Hindlimb muscle (tissue), 1 donor: ENCODE results near the gene CYP3A7. TPM values are rescaled to one million over a fixed set of nuclear protein-coding genes. Genes with fewer than 3 reads are reported as not detected.
A peak's percentile ranks its signal among the peaks of the same experiment; 100 is the strongest.
"Not testable (repeated sequence)": the region's sequence is repeated elsewhere in the genome, so short reads cannot be mapped to it uniquely, and the experiment has no call there.

Experiments
- DNase-seq: peaks from one replicate; pipeline ENCODE4 v3.0.0-alpha.2; 2013
- polyA plus RNA-seq: library from polyadenylated mRNA; unstranded; fragments of 120-200 nt; gene quantifications from one replicate; pipeline ENCODE4 v1.2.1, GENCODE V29; 2013; ENCODE audit not compliant: insufficient read length

CYP3A7 gene
- polyA plus RNA-seq, 1 donor, result not detected

- no peak for DNase-seq
These were observed 35.0 kb downstream of the CYP3A7 start for GRCh38 chr7:99699946-99700345.

DNA sequence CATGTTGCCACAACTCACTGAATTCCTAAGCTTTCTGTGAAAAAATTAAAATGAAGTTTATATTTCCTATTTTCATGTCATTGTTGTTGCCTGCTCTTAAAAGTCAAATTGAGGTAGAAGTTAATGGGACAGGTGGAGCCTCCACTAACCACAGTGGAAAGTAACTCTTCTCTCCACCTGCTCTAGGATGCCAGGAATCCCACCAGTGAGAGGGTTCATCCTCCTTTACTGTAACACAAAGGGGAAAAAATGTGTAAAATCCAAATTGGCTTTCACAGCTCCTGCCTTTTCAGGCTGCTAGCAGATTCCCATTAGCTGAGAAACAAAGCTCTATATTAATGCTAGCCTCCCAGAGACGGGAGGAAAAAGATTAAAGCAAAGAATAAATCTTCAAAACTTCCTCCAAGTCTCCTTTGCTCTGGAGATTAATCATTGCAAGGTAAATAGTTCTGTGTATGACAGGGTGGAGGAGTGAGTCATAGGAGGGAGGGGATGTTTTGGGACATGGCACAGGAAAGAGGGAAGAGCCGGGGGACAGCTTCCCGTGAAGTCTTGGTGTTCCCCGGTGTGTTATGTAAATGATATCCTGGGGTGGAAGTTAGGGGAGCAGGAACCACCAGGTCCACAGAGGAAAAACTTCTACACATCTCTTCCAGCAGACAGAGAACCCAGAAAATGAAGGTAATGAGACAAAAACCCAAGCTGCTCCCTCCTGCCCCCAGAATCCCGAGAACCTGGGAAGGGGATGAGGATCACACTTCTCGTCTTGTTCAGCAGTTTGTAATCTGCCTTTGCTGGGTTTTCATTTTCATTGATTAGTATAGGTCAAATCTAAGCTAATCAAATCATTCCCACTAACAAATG is 35.9 kb downstream of the CYP3A7 start:
- not testable (repeated sequence) for DNase-seq

- DNase-seq, result no peak
These were observed 40.1 kb downstream of the CYP3A7 start for GRCh38 chr7:99694912-99695304.

- DNase-seq, result no peak
These were observed 40.6 kb downstream of the CYP3A7 start for GRCh38 chr7:99694201-99694911.

- DNase-seq, result no peak
These were observed 41.4 kb downstream of the CYP3A7 start for GRCh38 chr7:99693427-99694200.

- DNase-seq, result no peak
These were observed 41.9 kb downstream of the CYP3A7 start for GRCh38 chr7:99693100-99693426.

- DNase-seq, result not testable (repeated sequence)
These were observed 42.4 kb downstream of the CYP3A7 start for GRCh38 chr7:99692563-99692962.

- DNase-seq, result not testable (repeated sequence)
These were observed 43.3 kb downstream of the CYP3A7 start for GRCh38 chr7:99691658-99692057.

GRCh38 chr7:99690918-99691317 is 44.1 kb downstream of the CYP3A7 start:
- not testable (repeated sequence) for DNase-seq

- DNase-seq, result not testable (repeated sequence)
These were observed 49.0 kb downstream of the CYP3A7 start for GRCh38 chr7:99685871-99686608.

DNA sequence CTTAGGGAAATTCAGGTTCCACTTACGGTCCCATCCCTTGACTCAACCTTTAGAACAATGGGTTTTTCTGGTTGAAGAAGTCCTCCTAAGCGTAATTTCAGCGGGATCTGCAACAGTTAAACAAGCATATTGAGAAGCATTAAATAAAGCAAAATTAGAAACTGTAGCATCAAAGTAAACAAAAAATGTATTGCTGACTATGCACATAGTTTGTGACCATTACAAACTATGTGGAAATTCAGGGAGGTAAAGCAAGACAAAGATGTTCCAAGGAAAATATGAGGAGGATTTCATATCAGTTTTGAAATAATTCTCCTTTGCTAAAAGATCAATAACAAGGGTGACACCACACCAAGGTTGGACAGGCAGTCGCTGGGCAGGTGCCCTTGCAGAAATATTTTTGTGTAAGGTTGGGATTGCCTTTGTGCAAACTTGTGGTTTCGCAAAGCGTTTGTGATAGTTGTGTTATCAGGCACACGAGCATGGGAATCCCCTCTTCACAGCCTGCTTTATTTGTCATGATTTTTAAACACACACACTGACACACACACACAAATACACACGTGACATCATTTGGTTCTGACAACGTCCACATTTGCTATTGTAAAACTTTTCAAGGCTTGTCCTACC is 49.8 kb downstream of the CYP3A7 start:
- DNase-seq, result no peak

GRCh38 chr7:99679400-99680191 is 55.4 kb downstream of the CYP3A7 start, which contains the start of gene CYP3A5:
CYP3A5 (minus strand) TSS chr7:99679996; CDS start chr7:99679896, 100 bp downstream.
- peak; percentile 43 for DNase-seq

DNA sequence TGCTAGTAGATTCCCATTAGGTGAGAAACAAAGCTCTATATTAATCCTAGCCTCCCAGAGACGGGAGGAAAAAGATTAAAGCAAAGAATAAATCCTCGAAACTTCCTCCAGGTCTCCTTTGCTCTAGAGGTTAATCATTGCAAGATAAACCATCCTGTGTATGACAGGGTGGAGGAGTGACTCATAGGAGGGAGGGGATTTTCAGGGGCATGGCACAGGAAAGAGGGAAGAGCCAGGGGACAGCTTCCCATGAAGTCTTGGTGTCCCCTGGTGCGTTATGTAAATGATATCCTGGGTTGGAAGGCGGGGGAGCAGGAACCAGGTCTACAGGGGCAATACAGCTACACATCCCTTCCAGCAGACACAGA is 56.0 kb downstream of the CYP3A7 start:
- no peak for DNase-seq

DNA sequence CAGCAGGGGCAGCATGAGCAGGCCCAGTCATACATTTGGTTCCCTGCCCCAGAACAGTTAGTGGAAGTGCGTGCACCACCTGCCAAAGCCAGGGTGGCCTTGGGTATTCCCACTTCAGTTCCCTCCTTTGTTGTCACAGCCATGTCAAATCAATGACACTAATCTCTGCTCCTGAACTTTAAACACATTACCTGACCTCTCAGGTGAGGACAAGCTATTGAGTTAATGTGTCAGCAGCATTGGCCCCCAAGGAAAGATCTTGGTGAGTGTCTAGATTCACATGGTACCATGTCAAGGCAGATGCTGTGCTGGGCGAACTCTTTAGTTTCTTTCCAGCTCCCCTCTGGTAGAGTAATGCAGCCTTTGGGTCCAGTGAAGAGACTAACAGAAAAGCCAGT is 57.3 kb downstream of the CYP3A7 start:
- DNase-seq, result no peak

DNA sequence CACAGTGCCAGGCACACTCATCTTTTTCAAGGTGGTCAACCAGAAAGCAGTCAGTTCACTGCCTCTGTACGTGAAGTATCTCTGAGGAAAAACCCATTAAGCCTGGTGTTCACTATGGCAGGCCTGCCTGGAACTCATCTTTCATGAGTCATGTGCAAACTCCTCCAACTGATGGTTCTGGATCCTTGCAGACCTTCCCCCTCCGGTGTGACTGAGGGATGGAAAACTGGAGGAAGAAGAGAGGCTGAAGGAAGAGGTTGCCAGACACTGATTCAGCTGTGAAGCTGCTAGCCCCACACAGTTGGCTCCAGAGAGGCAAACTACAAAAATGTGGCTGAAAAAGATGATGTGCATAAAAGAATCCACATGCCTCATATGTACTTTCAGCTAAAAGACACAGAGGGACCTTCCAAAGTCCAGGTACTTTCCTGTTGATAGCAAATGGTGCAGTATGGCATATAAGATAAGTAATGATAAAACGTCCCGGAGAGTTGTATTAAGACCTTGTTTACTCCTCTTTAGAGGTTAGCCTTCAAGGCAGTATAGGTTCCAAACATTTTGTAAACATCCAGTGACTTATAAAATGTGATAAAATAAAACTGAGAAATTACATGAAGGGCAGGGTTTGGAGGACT is 57.9 kb downstream of the CYP3A7 start:
- DNase-seq, result no peak

GRCh38 chr7:99674995-99675742 is 59.8 kb downstream of the CYP3A7 start:
- no peak for DNase-seq

DNA sequence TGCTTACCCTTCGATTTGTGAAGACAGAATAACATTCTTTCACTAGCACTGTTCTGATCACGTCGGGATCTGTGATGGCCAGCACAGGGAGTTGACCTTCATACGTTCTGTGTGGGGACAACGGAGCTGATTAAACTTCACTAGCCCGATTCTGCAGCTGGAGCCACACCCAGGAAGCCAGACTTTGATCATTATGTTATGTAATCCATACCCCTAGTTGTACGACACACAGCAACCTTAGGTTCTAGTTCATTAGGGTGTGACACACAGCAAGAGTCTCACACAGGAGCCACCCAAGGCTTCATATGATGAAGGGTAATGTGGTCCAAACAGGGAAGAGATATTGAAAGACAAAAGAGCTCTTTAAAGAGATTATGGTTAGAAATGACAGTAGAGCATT is 62.4 kb downstream of the CYP3A7 start:
- no peak for DNase-seq

GRCh38 chr7:99669782-99670181 is 65.2 kb downstream of the CYP3A7 start:
- DNase-seq, result no peak

- DNase-seq, result no peak
These were observed 66.5 kb downstream of the CYP3A7 start for GRCh38 chr7:99668541-99668940.

GRCh38 chr7:99667179-99667578 is 67.8 kb downstream of the CYP3A7 start:
- DNase-seq, result no peak
